HG03565 (cell line): ENCODE data around the gene LDLRAD3.

Experiments used
- ATAC-seq: cut with Tn5 transposase; IDR thresholded peaks from one replicate; pipeline ENCODE4 v1.9.1; 2021; ENCODE audit warnings: mild to moderate bottlenecking, moderate library complexity; ENCODE audit not compliant: unreplicated experiment

LDLRAD3 gene

DNA sequence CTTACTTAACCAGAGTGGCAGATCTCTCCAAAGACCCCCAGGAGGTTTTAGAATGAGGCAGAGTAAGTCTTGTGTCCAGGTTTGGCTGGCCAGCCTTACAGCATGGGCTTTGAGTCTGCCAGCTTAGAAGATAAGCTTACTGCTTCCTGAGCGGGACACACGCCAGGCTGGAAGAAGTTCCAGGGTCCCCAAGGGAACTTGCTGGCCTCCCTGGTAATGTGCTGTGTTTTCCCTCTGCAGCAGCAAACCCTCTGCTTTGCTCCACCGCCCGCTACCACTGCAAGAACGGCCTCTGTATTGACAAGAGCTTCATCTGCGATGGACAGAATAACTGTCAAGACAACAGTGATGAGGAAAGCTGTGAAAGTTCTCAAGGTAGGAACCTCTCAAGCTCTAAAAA is 154.2 kb downstream of the LDLRAD3 start:
- no peak for ATAC-seq

DNA sequence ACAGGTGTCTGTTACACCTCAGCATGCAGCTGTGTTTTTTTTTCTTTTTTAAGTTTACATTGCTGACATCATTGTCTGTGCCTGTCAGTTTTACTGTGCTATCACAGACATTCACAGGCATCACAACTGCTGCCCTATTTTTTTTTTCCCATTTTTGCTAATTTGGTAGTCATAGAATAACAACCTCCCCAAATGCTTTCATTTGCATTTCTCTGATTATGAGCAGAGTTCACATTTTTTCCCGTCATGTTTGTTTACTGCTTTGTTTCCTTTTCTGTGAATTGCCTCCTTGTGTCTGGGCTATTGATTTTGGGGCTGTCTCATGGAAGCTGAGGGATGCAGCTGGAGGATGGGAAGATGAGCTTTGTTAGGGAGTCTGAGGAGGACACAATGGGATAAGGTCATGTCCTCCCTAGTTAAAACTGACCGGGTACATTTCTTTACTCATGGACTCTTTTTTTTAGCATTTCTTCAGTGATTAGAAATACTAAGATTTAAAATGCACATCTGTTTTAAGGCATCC is 155.1 kb downstream of the LDLRAD3 start:
- ATAC-seq: no peak

DNA sequence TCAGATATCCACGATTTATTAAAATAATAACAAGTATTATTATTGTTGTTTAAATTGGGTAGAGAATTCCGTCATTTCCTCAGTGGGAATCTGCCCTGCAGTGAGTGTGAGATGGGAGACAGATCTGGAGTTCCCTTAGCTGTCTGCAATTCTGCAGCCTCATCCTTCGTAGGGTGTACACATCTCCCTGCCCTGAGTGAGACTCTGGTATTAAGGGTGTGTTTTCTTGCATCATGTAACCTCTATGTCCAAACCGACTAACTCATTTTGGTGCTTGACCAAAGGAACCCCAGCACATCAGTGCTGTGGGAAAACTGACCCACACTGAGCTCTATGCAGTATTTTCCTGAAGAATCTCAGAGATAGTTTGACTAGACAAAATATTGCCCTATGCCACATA is 157.6 kb downstream of the LDLRAD3 start:
- ATAC-seq: no peak

DNA sequence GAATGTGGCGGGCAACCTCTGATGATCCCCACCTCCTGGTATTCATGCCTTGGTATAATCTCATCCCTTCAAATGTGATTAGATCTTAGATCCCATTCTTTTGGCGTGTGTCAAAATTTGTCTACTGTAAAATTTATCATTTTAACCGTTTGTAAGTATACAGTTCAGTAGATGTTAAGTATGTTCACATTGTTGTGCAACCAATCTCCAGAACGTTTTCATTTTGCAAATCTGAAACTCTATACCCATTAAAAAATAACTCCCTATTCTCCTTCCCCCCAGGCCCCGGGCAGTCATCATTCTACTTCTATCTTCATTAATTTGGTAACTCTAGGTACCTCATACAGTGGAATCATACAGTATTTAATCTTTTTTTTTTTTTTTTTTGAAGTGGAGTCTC is 159.0 kb downstream of the LDLRAD3 start:
- no peak for ATAC-seq

DNA sequence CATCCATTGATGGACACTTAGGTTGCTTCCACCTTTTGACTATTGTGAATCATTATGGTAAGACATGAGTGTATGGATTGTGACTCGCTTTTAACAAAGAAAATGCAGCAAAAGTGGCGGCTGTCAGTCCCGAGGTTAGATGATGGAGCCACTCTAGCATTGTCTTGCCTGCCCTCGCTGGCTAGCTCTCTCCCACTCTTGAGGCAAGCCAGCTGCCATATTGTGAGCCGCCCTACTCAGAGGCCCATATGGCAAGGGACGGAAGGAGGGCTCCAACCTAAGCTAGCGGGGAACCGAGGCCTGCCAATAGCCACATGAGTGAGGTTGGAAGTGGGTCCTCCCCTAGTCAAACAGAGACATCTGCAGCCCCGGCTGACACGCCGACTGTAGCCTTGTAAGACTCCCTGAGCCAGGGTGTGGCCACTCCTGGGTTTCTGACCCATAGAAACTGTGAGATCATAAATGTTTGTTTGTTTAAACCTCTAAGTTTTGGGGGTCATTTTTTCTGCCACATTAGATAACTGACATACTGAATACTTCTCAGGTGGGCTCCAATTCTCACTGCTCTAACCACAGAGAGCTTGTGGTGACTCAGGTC is 160.2 kb downstream of the LDLRAD3 start:
- no peak for ATAC-seq

DNA sequence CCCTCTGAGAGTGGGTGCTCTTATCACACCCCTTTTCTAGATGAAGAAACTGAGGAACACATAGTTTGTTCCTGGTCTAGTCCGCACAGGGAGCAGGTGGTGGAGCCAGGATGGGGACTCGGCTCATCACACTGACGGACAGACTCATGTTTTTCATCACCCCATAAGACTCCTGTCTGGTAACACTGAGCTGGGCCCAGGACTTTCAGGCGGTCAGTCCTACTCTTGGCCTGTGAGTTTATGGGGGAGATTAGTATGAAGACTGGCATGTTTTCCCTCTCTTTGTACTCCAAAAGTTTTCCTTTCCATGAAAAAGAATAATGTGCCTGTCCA is 160.8 kb downstream of the LDLRAD3 start:
- no peak for ATAC-seq

DNA sequence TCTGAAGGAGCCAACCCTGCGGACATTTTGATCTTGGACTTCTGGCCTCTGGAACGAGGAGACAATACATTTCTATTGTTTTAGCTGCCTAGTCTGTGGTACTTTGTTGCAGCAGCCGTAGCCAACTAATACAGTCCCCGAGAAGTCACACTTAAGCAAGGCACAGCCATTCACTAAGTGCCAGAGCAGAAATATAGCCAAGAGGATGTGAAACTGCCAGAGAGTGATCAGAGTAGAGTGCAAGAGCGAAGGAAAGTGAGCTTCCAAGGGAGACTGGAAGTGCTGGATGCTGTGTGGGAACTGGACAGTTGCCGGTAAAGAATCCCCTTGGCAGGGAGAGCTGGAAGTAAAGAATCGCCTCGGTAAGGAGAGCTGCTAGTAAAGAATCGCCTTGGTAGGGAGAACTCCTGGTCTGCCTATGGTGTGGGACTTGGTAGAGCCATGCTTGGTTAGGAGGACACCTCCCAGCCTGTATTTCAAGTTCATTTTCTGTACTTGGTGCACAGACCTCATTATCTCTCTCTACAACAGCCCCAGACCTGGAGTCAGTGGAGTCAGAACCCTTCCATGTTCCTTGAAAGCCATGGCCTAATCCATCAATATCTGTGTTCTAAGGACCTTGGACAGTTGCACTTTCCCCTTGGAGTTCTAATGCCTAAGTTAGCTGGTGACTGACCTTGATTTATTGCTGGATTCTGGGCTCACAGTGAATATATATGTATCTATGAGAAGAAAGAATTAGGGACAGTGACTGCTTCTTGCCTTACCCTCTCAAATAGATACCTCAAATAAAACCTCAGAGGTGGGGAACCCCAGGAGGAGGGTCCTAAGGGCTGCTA is 162.1 kb downstream of the LDLRAD3 start:
- ATAC-seq: no peak

DNA sequence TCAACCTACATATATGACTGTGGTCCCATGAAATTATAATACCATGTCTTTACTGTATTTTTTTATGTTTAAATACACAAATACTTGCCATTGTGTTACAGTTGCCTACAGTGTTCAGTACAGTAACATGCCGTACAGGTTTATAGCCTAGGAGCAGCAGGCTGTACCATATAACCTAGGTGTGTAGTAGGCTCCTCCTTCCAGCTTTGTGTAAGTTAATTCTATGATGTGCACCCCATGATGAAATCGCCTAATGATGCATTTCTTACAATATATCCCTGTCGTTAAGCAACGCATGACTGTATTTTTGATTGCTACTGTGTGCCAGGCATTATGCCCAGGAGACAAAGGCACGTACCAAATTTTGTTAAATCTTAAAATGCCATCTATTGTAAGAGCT is 163.7 kb downstream of the LDLRAD3 start:
- no peak for ATAC-seq

DNA sequence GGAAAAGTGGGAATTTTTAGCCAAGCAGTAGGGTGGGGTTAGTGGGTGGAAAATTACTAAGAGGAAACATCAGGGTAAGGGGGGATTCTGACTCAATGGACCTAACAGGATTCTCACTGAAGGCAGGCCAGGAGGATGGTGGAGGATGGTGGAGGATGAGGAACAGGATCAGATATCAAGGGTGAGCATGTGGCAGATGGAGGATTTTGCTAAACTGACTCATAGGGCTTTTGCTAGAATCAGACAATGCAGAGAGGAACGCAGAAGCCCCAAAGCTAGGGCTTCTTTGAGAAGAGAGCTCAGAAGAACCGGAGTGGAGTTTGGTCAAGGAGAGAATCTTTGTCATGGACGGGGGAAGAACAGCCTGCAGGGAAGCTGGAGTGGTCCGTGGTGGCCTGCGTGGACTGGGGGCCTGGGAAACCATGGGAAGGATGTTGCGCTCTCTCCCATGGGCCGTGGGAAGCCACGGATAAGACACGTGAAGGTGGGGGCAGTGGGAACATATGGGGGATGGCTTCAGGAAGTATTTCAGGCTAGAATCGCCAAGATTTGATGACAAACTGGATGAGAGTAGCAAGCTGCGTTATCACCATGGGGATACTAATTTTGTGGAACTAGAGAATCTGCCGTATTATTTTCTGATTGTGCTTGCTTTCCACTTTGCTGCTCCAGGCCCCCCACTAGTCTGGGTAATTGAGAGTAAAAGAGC is 165.2 kb downstream of the LDLRAD3 start:
- ATAC-seq: no peak

DNA sequence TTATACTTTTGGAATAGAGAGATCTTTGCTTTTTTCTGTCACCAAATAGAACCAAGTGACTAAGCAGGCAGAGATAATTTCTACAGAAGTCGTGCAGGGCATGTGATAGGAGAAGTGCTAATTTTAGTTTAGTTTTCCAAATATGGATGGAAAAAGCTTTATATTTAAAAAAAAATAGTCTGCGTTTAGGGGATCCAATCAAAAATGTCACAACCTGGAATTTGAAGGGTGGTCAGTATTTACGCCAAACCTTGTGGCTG is 165.7 kb downstream of the LDLRAD3 start:
- ATAC-seq: no peak

DNA sequence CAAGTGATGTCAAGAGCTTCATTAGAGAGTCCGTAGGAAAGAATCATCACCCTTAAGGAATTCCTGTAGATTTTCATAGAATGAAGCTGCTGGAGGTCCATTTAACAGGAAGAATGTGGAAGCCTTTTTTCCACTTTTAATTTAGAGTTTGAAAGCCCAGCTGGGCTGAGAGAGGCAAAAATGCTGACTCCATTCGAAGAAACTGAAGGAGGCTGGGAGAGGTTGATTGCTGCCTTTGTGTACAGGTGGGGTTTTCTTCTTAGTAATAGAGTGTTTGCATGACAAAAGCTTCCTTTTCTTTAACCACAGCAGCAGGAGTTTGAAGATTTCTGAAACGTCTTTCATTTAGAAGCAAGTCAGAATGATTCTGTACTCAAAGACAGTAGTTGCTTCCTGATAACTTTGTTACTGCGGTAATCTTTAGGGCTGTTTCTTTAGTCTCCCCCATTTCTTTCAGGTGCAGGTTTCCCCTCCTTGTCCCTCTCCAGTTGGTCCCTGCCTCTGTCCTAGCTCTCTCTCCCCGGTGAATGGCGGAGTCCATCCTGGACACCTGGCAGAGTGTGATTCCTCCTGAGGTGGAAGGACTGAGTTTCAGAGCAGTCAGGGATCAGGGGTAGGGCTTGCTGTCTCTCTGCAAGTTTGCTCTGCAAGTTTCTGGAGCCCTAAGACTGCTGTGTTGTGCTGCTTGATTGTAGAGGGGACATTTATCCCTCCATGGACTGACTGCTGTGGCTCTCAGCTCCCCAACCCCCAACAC is 166.2 kb downstream of the LDLRAD3 start:
- ATAC-seq: peak; percentile 90

DNA sequence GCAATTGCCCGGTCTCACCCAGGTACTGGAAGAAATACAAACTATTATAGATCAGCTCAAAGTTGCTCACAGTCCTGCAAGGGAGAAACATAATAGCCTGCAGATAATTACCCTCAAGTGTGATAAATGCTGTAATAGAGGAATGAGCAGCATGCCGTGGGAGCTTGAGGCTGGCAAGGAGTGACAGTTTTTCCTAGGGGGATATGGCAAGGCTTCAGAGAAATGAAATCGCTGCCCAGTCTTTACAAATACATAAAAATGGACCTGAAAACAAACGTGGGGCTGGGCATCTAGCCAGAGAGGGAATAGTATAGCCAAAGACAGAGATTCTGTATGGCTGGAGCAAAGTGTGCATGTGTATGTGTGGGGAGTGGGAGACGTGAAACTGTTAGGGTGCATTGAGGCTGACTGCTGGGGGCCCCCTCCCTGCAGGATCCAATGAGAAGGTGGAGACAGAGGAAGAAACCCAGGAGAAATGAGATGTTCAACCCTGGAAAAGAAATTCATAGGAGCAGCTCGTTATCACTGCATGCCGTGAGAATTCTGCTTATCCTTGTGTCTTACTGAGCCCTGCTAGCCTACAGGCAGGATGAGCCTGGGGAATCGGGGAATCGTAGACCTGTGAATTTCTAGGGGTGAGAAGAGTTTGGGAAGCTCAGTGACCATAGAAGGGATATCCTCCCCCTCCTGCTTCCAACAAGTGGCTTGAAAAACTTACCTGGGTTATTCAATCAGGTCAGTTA is 167.0 kb downstream of the LDLRAD3 start:
- ATAC-seq: no peak

DNA sequence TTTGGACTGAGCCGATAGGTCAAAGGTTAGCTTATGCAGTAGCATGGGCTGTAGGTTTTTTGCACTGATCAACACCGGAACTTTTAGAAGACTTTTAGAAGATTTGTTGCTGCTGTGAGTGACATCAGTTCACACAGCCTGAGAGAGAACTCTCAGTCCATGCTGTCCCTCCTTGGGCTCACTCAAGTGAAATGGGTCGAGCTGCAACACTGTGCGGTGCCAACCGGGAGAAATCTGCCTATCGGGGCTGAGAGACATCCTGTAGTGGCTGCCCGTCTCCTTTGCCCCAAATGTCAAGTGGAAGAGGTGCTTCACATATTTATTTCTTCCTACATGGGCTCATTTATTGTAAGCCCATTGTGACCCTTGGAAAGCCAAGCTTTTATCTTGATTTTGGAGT is 170.2 kb downstream of the LDLRAD3 start:
- no peak for ATAC-seq

DNA sequence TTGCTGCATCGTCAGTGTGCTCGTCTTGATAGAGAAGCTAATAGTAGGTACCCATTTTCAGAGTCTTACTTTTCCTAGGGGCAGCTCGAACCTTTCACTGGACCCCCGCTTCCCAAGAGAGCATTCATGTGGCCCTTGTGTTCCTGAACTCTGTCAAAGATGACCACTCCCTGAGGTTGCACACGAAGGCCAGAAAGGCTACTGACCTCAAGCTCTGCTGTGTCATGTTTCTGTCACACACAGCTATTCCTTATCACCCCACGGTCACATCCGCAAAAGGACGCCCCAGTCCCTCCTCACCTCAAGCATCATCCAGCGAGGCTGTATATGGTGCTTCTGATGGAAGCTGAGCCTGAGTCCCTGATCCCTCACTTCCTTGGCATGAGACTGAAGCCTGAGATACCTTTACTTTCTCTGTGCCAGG is 171.5 kb downstream of the LDLRAD3 start:
- ATAC-seq: no peak

DNA sequence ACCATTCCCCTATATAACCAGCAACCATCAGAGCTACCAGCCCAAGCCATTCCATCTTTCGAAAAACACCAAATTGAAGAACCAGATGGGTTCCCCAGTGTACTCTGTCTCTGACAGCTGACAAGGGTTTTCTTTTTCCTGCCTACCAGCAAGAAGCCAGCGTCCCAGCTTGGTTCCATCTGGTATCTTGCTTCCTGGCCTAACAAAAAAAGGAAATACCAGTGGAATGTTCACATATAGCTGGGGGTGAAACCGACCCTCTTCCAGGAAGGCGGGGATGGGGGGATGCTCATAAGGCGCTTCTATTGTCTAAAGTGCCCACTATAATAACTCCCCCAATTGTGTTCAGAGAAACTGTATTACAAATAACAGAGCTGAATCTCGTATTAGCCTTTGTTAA is 172.3 kb downstream of the LDLRAD3 start:
- no peak for ATAC-seq

DNA sequence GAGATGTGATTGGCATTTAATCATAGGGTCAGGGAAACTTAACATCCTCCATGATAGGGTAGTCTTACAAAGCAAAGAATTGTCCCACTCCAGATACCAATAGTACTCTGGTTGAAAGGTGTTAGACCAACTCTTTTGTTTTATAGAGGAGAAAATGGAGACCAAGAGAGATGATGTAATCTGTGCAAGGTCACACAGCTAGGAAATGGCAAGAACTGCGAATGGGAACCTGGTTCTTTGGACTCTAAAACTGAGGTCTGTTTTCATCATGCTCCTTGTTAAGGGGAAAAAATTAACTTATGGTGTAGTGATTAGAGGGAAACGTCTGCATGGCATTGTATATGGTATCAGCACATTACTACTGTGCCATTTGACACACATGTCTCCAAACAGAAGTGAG is 174.2 kb downstream of the LDLRAD3 start:
- no peak for ATAC-seq

DNA sequence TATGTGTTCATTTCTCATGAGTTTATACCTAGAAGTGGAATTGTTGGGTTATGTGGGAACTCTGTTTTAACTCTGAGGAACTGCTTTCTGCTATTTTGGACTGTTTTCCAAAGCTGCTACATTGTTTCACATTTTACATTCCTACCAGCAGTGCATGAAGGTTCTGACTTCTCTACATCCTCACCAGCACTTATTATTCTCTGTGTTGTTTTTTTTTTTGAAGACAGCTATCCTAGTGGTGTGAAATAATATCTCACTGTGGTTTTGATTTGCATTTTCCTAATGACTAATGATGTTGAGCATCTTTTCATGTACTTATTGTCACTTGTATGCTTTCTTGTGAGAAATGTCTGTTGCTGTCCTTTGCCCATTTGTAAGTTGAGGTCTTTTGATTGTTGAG is 175.4 kb downstream of the LDLRAD3 start:
- ATAC-seq: no peak

DNA sequence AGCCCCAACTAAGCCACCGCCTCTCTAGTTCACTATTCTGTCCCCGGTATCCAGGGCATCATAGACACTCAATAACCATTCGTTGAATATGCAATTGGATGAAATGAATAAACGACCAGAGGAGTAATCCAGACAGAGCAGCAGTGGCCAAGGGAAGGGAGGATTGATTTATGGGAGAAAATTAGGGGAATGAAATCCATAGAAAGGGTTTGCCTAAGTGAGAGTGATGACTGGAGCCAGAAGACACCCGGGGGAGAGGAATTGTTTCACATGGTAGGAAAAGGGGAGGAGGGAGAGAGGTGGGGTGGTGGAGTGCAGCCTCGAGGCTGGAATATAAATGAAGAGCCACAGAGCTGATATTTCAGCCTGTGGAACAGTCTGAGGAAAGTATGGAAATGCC is 177.2 kb downstream of the LDLRAD3 start:
- ATAC-seq: no peak

DNA sequence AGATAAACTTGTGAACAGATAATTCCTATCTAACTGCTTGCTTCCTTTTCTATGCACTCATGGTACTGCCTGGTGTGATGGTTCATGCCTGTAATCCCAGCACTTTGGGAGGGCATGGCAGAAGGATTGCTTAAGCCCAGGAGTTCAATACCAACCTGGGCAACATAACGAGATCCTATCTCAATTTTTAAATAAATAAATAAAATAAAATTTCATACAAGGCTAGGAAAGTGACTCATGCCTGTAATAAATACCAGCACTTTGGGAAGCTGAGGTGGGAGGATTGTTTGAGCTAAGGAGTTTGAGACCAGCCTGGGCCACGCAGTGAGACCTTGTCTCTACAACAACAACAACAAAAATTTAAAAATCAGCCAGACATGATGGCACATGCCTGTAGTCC is 178.8 kb downstream of the LDLRAD3 start:
- ATAC-seq: no peak

DNA sequence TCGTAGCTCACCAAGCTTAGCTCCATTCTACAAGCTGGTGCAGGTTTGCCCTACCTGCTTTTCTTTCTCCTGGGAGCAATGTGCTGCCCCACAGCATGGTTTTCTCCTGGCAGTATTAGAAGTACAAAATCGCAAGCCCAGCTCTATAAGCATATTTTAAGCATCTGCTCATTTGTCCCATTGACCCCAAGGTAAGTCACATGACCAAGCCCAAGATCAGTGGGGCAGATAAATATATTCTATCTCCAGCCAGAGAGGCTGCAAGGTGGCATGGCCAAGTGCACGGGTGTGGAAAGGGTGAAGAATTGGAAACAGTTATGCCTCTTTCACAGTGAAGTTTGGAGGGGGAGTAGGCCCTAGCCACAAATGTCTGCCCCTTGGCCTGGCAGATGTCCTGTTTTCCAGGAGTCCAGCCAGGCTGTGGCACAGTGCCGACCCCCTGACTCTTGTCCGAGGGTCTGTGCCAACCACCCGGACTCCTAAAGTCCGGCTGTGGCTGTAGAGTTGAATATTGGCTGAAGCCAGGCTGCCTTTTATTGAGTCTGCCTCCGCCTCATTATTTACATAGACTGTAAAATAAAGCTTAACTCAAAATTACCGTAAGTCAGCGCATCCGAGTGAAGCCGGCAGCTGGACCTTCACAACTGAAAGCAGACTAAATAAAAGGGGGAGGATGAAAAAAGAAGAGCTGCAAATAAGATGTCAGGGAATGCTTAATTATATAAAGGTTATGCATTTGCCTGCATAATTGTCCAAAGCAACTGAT is 179.7 kb downstream of the LDLRAD3 start:
- no peak for ATAC-seq
